ENCODE results near the gene SMCO1.
A peak's percentile ranks its signal among the peaks of the same experiment; 100 is the strongest.

GRCh38 chr3:196518966-196519717, 4.0 kb upstream of the SMCO1 start:
- TF ChIP-seq, protein P1, sequence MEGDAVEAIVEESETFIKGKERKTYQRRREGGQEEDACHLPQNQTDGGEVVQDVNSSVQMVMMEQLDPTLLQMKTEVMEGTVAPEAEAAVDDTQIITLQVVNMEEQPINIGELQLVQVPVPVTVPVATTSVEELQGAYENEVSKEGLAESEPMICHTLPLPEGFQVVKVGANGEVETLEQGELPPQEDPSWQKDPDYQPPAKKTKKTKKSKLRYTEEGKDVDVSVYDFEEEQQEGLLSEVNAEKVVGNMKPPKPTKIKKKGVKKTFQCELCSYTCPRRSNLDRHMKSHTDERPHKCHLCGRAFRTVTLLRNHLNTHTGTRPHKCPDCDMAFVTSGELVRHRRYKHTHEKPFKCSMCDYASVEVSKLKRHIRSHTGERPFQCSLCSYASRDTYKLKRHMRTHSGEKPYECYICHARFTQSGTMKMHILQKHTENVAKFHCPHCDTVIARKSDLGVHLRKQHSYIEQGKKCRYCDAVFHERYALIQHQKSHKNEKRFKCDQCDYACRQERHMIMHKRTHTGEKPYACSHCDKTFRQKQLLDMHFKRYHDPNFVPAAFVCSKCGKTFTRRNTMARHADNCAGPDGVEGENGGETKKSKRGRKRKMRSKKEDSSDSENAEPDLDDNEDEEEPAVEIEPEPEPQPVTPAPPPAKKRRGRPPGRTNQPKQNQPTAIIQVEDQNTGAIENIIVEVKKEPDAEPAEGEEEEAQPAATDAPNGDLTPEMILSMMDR (conservative IDR thresholded peaks at IDR 0.05; ENCODE audit: low read length): peak; percentile 87
- TF ChIP-seq EZH2phosphoT487 (IDR thresholded peaks at IDR 0.05; ENCODE audit: borderline replicate concordance): no peak
